ENCODE data around the gene KRT28.

DNA sequence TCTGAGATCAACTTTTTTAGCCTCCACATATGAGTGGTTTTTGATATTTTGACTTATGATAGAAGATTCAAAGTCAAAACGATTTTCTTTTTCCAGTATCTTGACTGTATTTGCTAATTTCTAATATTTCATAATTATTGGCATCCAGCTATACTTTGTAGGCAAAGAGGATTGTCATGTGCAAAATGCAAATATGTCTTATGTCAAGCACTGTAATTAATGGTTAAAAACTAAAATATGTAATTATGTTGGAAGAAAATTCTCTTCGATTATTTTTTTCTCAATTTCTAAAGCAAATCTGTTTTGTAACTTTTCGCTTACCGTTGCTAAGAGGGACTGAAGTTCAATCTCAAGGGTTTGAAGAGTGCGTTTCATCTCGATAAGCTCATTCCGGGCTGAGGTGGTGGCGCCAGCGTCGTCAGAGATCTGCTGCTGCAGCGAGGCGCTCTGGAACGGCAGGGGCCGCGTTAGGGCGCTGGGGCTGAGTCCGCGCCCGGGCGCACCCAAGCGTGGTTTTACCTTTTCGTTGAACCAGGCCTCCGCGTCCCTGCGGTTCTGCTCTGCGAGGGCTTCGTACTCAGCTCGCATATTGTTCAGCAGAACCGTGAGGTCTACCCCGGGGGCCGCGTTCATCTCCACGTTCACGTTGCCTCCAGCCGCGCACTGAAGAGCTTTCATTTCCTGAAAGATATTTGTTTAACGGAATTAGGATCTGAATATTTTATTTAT is 20.4 kb downstream of the KRT28 start:
- TF ChIP-seq GLI4 (tag by site-specific recombination; IDR thresholded peaks at IDR 0.05) (no peak), CTCF (tag by site-specific recombination; IDR thresholded peaks at IDR 0.05) (no peak), ZBTB7A (tag by site-specific recombination; IDR thresholded peaks at IDR 0.05; ENCODE audit: low read depth) (no peak), ZEB2 (tag by site-specific recombination; IDR thresholded peaks at IDR 0.05) (no peak), KLF16 (tag by site-specific recombination; IDR thresholded peaks at IDR 0.05) (no peak), KLF7 (tag by site-specific recombination; IDR thresholded peaks at IDR 0.05; ENCODE audit: borderline replicate concordance) (no peak), SP3 (tag by site-specific recombination; IDR thresholded peaks at IDR 0.05) (no peak), ZNF558 (tag by site-specific recombination; IDR thresholded peaks at IDR 0.05) (no peak), ZNF76 (tag by site-specific recombination; IDR thresholded peaks at IDR 0.05; ENCODE audit: borderline replicate concordance, low read depth) (no peak), ZNF423 (tag by site-specific recombination; IDR thresholded peaks at IDR 0.05) (no peak)
- TF ChIP-seq, protein P1, sequence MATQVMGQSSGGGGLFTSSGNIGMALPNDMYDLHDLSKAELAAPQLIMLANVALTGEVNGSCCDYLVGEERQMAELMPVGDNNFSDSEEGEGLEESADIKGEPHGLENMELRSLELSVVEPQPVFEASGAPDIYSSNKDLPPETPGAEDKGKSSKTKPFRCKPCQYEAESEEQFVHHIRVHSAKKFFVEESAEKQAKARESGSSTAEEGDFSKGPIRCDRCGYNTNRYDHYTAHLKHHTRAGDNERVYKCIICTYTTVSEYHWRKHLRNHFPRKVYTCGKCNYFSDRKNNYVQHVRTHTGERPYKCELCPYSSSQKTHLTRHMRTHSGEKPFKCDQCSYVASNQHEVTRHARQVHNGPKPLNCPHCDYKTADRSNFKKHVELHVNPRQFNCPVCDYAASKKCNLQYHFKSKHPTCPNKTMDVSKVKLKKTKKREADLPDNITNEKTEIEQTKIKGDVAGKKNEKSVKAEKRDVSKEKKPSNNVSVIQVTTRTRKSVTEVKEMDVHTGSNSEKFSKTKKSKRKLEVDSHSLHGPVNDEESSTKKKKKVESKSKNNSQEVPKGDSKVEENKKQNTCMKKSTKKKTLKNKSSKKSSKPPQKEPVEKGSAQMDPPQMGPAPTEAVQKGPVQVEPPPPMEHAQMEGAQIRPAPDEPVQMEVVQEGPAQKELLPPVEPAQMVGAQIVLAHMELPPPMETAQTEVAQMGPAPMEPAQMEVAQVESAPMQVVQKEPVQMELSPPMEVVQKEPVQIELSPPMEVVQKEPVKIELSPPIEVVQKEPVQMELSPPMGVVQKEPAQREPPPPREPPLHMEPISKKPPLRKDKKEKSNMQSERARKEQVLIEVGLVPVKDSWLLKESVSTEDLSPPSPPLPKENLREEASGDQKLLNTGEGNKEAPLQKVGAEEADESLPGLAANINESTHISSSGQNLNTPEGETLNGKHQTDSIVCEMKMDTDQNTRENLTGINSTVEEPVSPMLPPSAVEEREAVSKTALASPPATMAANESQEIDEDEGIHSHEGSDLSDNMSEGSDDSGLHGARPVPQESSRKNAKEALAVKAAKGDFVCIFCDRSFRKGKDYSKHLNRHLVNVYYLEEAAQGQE (tag by site-specific recombination; IDR thresholded peaks at IDR 0.05), result no peak
- TF ChIP-seq, protein P2, sequence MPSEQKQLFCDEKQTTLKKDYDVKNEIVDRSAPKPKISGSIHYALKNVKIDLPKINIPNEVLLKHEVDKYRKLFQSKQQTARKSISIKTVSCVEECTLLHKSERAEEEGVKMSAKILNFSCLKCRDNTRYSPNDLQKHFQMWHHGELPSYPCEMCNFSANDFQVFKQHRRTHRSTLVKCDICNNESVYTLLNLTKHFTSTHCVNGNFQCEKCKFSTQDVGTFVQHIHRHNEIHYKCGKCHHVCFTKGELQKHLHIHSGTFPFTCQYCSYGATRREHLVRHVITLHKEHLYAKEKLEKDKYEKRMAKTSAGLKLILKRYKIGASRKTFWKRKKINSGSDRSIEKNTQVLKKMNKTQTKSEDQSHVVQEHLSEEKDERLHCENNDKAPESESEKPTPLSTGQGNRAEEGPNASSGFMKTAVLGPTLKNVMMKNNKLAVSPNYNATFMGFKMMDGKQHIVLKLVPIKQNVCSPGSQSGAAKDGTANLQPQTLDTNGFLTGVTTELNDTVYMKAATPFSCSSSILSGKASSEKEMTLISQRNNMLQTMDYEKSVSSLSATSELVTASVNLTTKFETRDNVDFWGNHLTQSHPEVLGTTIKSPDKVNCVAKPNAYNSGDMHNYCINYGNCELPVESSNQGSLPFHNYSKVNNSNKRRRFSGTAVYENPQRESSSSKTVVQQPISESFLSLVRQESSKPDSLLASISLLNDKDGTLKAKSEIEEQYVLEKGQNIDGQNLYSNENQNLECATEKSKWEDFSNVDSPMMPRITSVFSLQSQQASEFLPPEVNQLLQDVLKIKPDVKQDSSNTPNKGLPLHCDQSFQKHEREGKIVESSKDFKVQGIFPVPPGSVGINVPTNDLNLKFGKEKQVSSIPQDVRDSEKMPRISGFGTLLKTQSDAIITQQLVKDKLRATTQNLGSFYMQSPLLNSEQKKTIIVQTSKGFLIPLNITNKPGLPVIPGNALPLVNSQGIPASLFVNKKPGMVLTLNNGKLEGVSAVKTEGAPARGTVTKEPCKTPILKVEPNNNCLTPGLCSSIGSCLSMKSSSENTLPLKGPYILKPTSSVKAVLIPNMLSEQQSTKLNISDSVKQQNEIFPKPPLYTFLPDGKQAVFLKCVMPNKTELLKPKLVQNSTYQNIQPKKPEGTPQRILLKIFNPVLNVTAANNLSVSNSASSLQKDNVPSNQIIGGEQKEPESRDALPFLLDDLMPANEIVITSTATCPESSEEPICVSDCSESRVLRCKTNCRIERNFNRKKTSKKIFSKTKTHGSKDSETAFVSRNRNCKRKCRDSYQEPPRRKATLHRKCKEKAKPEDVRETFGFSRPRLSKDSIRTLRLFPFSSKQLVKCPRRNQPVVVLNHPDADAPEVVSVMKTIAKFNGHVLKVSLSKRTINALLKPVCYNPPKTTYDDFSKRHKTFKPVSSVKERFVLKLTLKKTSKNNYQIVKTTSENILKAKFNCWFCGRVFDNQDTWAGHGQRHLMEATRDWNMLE (tag by site-specific recombination; conservative IDR thresholded peaks at IDR 0.05; ENCODE audit: low read depth), result no peak
